Measurements from ENCODE around the gene SLC49A3. TPM values are rescaled to one million over a fixed set of nuclear protein-coding genes. Genes with fewer than 3 reads are reported as not detected.

The SLC49A3 gene
- polyA plus RNA-seq, 3 donors = 9.5 to 29.8 (median 11.1) TPM

DNA sequence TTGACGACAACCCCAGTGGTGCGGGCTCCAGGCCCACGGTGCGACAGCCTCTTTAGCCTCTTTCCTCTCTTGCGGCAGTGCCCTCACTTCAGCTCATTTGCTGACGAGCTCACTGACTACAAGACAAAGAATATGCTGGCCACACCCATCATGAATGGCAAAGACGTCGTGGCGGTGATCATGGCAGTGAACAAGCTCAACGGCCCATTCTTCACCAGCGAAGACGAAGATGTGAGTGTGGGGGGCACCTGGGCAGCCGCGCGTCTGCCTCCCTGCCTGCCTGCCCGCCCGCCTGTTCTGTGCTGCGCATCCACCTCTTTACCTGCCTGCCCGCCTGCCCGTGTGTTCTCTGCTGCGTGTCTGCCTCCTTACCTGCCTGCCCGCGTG is 54.4 kb downstream of the SLC49A3 start:
- no peak overlapping the region for H3K4me3 ChIP-seq (replicated peaks in 1 of 3; ENCODE audit: low read depth in 2 of 3, low read length in 3 of 3)

DNA sequence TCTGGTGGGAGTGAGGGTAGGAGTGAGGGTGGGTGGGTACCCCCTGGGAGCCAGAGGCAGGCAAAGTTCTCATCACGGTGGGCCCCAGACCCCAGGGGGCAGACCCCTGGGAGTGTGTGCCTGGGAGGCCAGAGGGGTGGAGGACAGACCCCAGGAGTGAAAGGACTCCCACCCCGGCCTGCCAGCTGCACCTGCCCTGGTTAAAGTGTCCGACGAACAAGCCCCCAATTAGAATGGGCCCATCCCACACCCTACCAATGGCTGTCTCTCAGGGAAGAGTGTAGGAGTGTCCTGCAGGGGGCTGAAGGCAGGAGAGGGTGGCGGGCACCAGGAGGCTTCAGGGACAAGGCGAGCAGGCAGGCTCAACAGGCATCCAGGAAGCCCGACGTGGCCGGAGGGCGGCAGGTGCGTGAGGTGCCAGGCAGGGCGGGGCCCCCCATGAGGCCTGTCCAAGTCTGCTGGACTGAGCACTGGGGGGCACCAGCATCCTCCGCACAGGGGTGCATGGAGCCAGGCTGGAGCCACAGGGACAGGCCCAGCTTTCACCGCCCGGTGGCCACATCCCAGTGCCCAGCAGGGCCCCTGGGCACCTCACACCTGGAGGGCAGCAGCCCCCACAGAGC is 54.9 kb downstream of the SLC49A3 start:
- Mint-ChIP-seq H3K27ac (peak overlapping the region in 1 of 7 donors; percentile 48), H3K27me3 (ENCODE audit: low read depth in 3 of 3) (peaks cover 9 to 14% (median 12%) of the 10 kb centered on the region in 3 donors), H3K4me3 (no peak overlapping the region), H3K9me3 (peaks cover 15 to 42% (median 24%) of the 10 kb centered on the region in 7 donors), H3K36me3 (no peaks in the 10 kb centered on the region), H3K4me1 (no peaks in the 10 kb centered on the region)
- Histone ChIP-seq H3K4me3 (replicated peaks in 1 of 3; ENCODE audit: low read depth in 2 of 3, low read length in 3 of 3) (no peak overlapping the region), H3K79me2 (ENCODE audit: insufficient read depth, low read length) (no peaks in the 10 kb centered on the region), H3K9ac (ENCODE audit: insufficient read depth, low read length, poor library complexity, severe bottlenecking) (no peak overlapping the region), H3K36me3 (replicated peaks in 1 of 2; ENCODE audit: control insufficient read depth in 1 of 2, insufficient read depth in 2 of 2, low read length in 2 of 2) (no peaks in the 10 kb centered on the region), H2AFZ (ENCODE audit: insufficient read depth, low read depth, low read length, poor library complexity, severe bottlenecking) (no peak overlapping the region), H3K27ac (ENCODE audit: low read depth in 1 of 2, low read length in 2 of 2) (no peak overlapping the region), H3K9me3 (replicated peaks in 1 of 2; ENCODE audit: control insufficient read depth in 1 of 2, insufficient read depth in 1 of 2, low read length in 2 of 2) (peaks cover 17 to 20% of the 10 kb centered on the region in 2 donors), H4K20me1 (ENCODE audit: insufficient read depth, low read length) (no peaks in the 10 kb centered on the region), H3K4me2 (replicated peaks; ENCODE audit: extremely low read depth, low read length, poor library complexity, severe bottlenecking) (no peak overlapping the region), H3K27me3 (ENCODE audit: control insufficient read depth in 2 of 2, insufficient read depth in 2 of 2, low read length in 2 of 2) (no peaks in the 10 kb centered on the region), H3K4me1 (ENCODE audit: control insufficient read depth in 1 of 2, insufficient read depth in 2 of 2, low read length in 2 of 2) (no peaks in the 10 kb centered on the region)
- DNase-seq = no peak
- WGBS (ENCODE audit: insufficient coverage) = 90% methylated on average over 10 of the region's 15 CpGs
- TF ChIP-seq, protein P1, sequence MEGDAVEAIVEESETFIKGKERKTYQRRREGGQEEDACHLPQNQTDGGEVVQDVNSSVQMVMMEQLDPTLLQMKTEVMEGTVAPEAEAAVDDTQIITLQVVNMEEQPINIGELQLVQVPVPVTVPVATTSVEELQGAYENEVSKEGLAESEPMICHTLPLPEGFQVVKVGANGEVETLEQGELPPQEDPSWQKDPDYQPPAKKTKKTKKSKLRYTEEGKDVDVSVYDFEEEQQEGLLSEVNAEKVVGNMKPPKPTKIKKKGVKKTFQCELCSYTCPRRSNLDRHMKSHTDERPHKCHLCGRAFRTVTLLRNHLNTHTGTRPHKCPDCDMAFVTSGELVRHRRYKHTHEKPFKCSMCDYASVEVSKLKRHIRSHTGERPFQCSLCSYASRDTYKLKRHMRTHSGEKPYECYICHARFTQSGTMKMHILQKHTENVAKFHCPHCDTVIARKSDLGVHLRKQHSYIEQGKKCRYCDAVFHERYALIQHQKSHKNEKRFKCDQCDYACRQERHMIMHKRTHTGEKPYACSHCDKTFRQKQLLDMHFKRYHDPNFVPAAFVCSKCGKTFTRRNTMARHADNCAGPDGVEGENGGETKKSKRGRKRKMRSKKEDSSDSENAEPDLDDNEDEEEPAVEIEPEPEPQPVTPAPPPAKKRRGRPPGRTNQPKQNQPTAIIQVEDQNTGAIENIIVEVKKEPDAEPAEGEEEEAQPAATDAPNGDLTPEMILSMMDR (IDR thresholded peaks at IDR 0.05) = no peak
- intact Hi-C loops (cut with micrococcal nuclease) = no loop called here

More for the DNA sequence above, 54.4 kb downstream of the SLC49A3 start:
- Histone ChIP-seq H3K4me1 (ENCODE audit: control insufficient read depth in 1 of 2, insufficient read depth in 2 of 2, low read length in 2 of 2) (no peaks in the 10 kb centered on the region), H3K27ac (ENCODE audit: low read depth in 1 of 2, low read length in 2 of 2) (no peak overlapping the region), H4K20me1 (ENCODE audit: insufficient read depth, low read length) (no peaks in the 10 kb centered on the region), H3K79me2 (ENCODE audit: insufficient read depth, low read length) (no peaks in the 10 kb centered on the region), H3K9ac (ENCODE audit: insufficient read depth, low read length, poor library complexity, severe bottlenecking) (no peak overlapping the region), H2AFZ (ENCODE audit: insufficient read depth, low read depth, low read length, poor library complexity, severe bottlenecking) (no peak overlapping the region), H3K4me2 (replicated peaks; ENCODE audit: extremely low read depth, low read length, poor library complexity, severe bottlenecking) (no peak overlapping the region), H3K9me3 (replicated peaks in 1 of 2; ENCODE audit: control insufficient read depth in 1 of 2, insufficient read depth in 1 of 2, low read length in 2 of 2) (peaks cover 17 to 20% of the 10 kb centered on the region in 2 donors), H3K36me3 (replicated peaks in 1 of 2; ENCODE audit: control insufficient read depth in 1 of 2, insufficient read depth in 2 of 2, low read length in 2 of 2) (no peaks in the 10 kb centered on the region), H3K27me3 (ENCODE audit: control insufficient read depth in 2 of 2, insufficient read depth in 2 of 2, low read length in 2 of 2) (no peaks in the 10 kb centered on the region)
- Mint-ChIP-seq H3K9me3 (peaks cover 15 to 42% (median 24%) of the 10 kb centered on the region in 7 donors), H3K27me3 (ENCODE audit: low read depth in 3 of 3) (peaks cover 9 to 14% (median 14%) of the 10 kb centered on the region in 3 donors), H3K27ac (peak overlapping the region in 1 of 7 donors; percentile 26), H3K36me3 (no peaks in the 10 kb centered on the region), H3K4me1 (no peaks in the 10 kb centered on the region), H3K4me3 (no peak overlapping the region)
- WGBS (ENCODE audit: insufficient coverage) = 87% methylated on average over 16 of the region's 23 CpGs
- intact Hi-C loops (cut with micrococcal nuclease) = no loop called here
- TF ChIP-seq, protein P1 (IDR thresholded peaks at IDR 0.05) = no peak
- no peak for DNase-seq
